Esophagus muscularis mucosa (tissue), 3 donors: ENCODE results near the gene EPAS1.

ENCODE experiments used
- CTCF ChIP-seq, 3 experiments: fragments of 200-600 bp in 2 of 3; fragments of 450-650 bp in 1 of 3; sonication (generic) in 2 of 3; IDR thresholded peaks; one replicate each; pipeline ENCODE4 v1.5.1; 2017 to 2019; ENCODE audit warnings: antibody characterized with exemption in 3 of 3, mild to moderate bottlenecking in 2 of 3, moderate library complexity in 1 of 3
- POLR2A ChIP-seq: fragments of 450-650 bp; IDR thresholded peaks from one replicate; pipeline ENCODE4 v1.6.1; 2017; ENCODE audit warnings: antibody characterized with exemption, moderate library complexity, mild to moderate bottlenecking, low read depth

- TF ChIP-seq POLR2A (no peak), CTCF (IDR thresholded peaks at IDR 0.05) (no peak)
Measured at GRCh38 chr2:46270384-46270783, 26.8 kb upstream of the EPAS1 start.
